Adrenal gland (tissue), 19 donors: ENCODE measurements around the gene FNDC11. TPM values are rescaled to one million over a fixed set of nuclear protein-coding genes. Genes with fewer than 3 reads are reported as not detected.
A peak's percentile ranks its signal among the peaks of the same experiment; 100 is the strongest.

Experiments
- DNase-seq, 7 donors: peaks; one replicate each; pipeline ENCODE4 v3.0.0-alpha.2; 2019 to 2020
- H3K27ac ChIP-seq, 5 donors: fragments of 200-600 bp; sonication (generic) in 4 of 5; 1 replicate in 3 of 5; 2 replicates in 2 of 5; pipeline versions ENCODE4 v1.5.1 to v1.8.0; 2016 to 2020; ENCODE audit warnings: mild to moderate bottlenecking in 1 of 5
- H3K27me3 ChIP-seq: fragments of 200-600 bp; 2 replicates; pipeline ENCODE4 v1.8.0; 2021
- H3K36me3 ChIP-seq, 2 donors: fragments of 200-600 bp; replicated peaks in 1 of 2; 1 replicate in 1 of 2; 2 replicates in 1 of 2; pipeline versions ENCODE4 v1.5.1 to v1.8.0; 2018 to 2022
- H3K4me1 ChIP-seq, 2 donors: fragments of 200-600 bp; replicated peaks in 1 of 2; 1 replicate in 1 of 2; 2 replicates in 1 of 2; pipeline versions ENCODE4 v1.5.1 to v1.8.0; 2018 to 2021
- H3K4me3 ChIP-seq, 4 donors: fragments of 200-600 bp; sonication (generic) in 3 of 4; one replicate each; pipeline ENCODE4 v1.5.1; 2016 to 2018
- H3K9me3 ChIP-seq, 3 donors: fragments of 200-600 bp; sonication (generic) in 1 of 3; replicated peaks in 1 of 3; 1 replicate in 2 of 3; 2 replicates in 1 of 3; pipeline versions ENCODE4 v1.5.1 to v1.8.0; 2016 to 2021
- POLR2A ChIP-seq, 2 donors: fragments of 450-650 bp; IDR thresholded peaks; one replicate each; pipeline ENCODE4 v1.6.1; 2017; ENCODE audit warnings: antibody characterized with exemption in 2 of 2, mild to moderate bottlenecking in 2 of 2, moderate library complexity in 1 of 2
- WGBS, 4 donors: extraction: QIAGEN DNeasy Blood & Tissue Kit in 2 of 4; methylation state at CpG; one replicate each; pipeline versions ENCODE4 v1.1.5 to v1.1.7; 2013 to 2017; 5-methylcytosine and 5-hydroxymethylcytosine counted together
- intact Hi-C, 2 donors: fragments of 100-400 bp; cut with DNase I; formaldehyde crosslinking; loops; one replicate each; pipeline versions ENCODE4 v1.14.1 to v1.15.0; 2022 to 2023
- long read RNA-seq, 10 donors: library from polyadenylated mRNA in 3 of 10; unstranded in 2 of 10; stranded (forward) in 1 of 10; transcript quantifications; one replicate each; pipeline ENCODE4 v2.0.0 and lab custom pipeline, GENCODE V29; 2021 to 2026
- polyA plus RNA-seq, 3 donors: library from polyadenylated mRNA; stranded (reverse); fragments of 200-250 nt in 2 of 3; fragments of 350-450 nt in 1 of 3; fragmentation: Illumina TruSeq in 1 of 3; extraction: RNeasy Lipid Tissue Mini Kit (QIAGEN cat#74804) in 1 of 3; gene quantifications; one replicate each; pipeline ENCODE4 v1.2.3, GENCODE V29; 2013 to 2014
- total RNA-seq, 9 donors: library from RNA; depleted of rRNA in 4 of 9; stranded (reverse); fragments of >200 nt in 4 of 9; fragments of 120-200 nt in 1 of 9; fragmentation: NEBNext Ultra II Directional in 1 of 9; extraction: Animal tissue kit (Norgen Biotek cat#: 25700) in 1 of 9; gene quantifications; one replicate each; pipeline versions ENCODE4 v1.1.0 to v1.2.4, GENCODE V29; 2013 to 2023
- TF ChIP-seq, protein P1 (sequence below), 6 experiments: fragments of 450-650 bp in 4 of 6; fragments of 200-600 bp in 2 of 6; sonication (generic) in 1 of 6; IDR thresholded peaks; 1 replicate in 5 of 6; 2 replicates in 1 of 6; pipeline versions ENCODE4 v1.5.1 to v1.8.0; 2016 to 2021; ENCODE audit warnings: antibody characterized with exemption in 6 of 6, mild to moderate bottlenecking in 2 of 6, moderate library complexity in 1 of 6
- donor health status: healthy with polysubstance abuse.
- donor health status: Bipolar disorder and iron deficiency.
- donor health status: DM: yes; HTN: yes; CAD: no.
- donor health status: DM: no; HTN: no; CAD: no.
- donor health status: DM: no; HTN: no; CAD: no.
- donor health status: DM: yes; HTN: yes; CAD: no.

Gene FNDC11, protein sequence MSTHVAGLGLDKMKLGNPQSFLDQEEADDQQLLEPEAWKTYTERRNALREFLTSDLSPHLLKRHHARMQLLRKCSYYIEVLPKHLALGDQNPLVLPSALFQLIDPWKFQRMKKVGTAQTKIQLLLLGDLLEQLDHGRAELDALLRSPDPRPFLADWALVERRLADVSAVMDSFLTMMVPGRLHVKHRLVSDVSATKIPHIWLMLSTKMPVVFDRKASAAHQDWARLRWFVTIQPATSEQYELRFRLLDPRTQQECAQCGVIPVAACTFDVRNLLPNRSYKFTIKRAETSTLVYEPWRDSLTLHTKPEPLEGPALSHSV
- total RNA-seq (under 1 TPM in 6 of 9 donors, not detected in 3; 0.25 to 0.83 (median 0.43) TPM), polyA plus RNA-seq (under 1 TPM in 2 of 3 donors, not detected in 1; 0.20 to 0.64 TPM)
- long read RNA-seq, donor 1, partial matches to known transcripts, result 0 of 1 reads
- long read RNA-seq, donor 1, other reads (novel, unspliced or antisense), result 0 of 1 reads
- long read RNA-seq, donor 2, result 0 reads
- long read RNA-seq, donor 3, result 0 reads
- long read RNA-seq, donor 4, result 0 reads
- long read RNA-seq, donor 5, result 0 reads
- long read RNA-seq, donor 6, result 0 reads
- long read RNA-seq, donor 7, result 0 reads
- long read RNA-seq, donor 8, result 0 reads
- long read RNA-seq, donor 9, result 0 reads
- long read RNA-seq, donor 10, result 0 reads

DNA sequence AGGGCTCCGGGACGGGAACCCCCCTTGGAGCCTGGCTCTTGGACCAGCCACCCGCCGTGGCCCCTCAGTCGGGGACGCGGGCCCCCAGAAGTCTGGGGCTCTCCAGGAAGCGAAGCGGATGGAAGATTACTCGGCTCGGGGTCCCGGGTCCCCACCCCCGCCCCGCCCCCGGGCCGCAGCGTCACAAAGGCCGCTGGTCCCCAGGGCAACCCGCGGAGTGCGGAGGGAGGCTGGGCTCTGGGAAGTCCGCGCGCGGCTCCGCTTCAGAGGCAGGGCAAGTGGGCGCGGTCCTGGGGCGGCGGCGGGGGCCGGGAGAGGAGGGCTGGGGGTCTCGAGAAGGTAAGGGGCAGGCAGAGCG, at the start of gene FNDC11:
Gene FNDC11 (plus strand): TSS at position 227 of the 358 bp plus-strand sequence. CDS start 1,505 bp downstream, outside the sequence.
- no peaks in the 10 kb centered on the region for H3K27me3 ChIP-seq
- peak in 3 of 7 donors; percentile 37 to 53 (median 41) for DNase-seq
- no peaks in the 10 kb centered on the region for H3K9me3 ChIP-seq
- WGBS, 4 donors, result 0 to 2% (median 2%) methylated on average over 2 to 34 of the region's 34 CpGs; no CpG with 5 or more reads in 1 of the 4 donors
- no peaks in the 10 kb centered on the region for H3K36me3 ChIP-seq
- H3K27ac ChIP-seq, result no peak within 1 kb of the TSS
- intact Hi-C loops, result no loop called here
- TF ChIP-seq POLR2A (IDR thresholded peaks at IDR 0.05), result no peak
- TF ChIP-seq, protein P1, sequence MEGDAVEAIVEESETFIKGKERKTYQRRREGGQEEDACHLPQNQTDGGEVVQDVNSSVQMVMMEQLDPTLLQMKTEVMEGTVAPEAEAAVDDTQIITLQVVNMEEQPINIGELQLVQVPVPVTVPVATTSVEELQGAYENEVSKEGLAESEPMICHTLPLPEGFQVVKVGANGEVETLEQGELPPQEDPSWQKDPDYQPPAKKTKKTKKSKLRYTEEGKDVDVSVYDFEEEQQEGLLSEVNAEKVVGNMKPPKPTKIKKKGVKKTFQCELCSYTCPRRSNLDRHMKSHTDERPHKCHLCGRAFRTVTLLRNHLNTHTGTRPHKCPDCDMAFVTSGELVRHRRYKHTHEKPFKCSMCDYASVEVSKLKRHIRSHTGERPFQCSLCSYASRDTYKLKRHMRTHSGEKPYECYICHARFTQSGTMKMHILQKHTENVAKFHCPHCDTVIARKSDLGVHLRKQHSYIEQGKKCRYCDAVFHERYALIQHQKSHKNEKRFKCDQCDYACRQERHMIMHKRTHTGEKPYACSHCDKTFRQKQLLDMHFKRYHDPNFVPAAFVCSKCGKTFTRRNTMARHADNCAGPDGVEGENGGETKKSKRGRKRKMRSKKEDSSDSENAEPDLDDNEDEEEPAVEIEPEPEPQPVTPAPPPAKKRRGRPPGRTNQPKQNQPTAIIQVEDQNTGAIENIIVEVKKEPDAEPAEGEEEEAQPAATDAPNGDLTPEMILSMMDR (IDR thresholded peaks at IDR 0.05), result no peak
- H3K4me1 ChIP-seq, result peaks cover 0 to 4% of the 10 kb centered on the region in 2 donors
- peak within 1 kb of the TSS in 2 of 4 donors; percentile 48 to 55 for H3K4me3 ChIP-seq

DNA sequence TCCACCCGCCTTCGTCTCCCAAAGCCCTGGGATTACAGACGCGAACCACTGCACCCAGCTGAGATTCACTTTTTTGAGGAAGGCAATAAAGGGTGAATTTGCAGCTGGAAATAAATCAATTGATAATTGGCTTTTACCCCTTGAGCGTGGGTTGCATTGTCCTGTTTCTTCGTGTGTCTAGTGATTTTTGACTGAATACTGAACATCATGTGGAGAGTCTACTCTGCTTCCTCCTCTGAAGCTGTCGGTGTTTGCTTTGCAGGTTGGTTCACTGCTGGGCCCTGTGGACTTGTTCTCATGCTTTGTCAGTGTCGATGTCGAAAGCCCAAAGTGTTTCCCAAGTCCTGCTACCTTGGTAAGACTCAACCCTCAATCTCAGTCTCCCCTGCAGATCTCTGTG, 49.3 kb upstream of the FNDC11 start:
- intact Hi-C loops, result no loop called here
- no peaks in the 10 kb centered on the region for H3K36me3 ChIP-seq
- no peaks in the 10 kb centered on the region for H3K4me1 ChIP-seq
- DNase-seq, result no peak
- H3K4me3 ChIP-seq, result no peak overlapping the region
- H3K27me3 ChIP-seq, result no peaks in the 10 kb centered on the region
- TF ChIP-seq, protein P1 (IDR thresholded peaks at IDR 0.05), result no peak
- no peak for TF ChIP-seq POLR2A (IDR thresholded peaks at IDR 0.05)
- WGBS, 4 donors, result 88 to 95% (median 92%) methylated on average over 9 of the region's 9 CpGs
- no peaks in the 10 kb centered on the region for H3K9me3 ChIP-seq
- H3K27ac ChIP-seq, result no peak overlapping the region

DNA sequence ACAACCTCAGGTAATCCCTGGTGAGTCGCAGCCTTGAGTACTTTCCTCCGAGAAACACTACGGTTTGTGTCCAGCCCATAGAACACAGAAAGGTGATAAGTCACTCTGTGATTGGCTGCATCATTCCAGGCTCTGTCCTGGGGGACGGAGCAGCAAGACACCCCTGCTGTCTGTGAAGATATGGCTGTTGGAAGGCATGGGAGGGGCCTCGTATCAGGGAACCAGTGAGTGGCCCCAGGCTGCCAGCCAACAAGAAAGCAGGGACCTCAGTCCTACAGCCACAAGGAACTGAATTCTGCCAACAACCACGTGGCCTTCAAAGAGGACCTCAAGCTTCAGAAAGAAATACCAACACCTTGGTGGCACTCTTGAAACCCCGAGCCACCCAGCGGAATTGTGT, 48.7 kb upstream of the FNDC11 start:
- no peak for TF ChIP-seq POLR2A (IDR thresholded peaks at IDR 0.05)
- TF ChIP-seq, protein P1 (IDR thresholded peaks at IDR 0.05), result no peak
- no peak for DNase-seq
- intact Hi-C loops, result no loop called here
- H3K9me3 ChIP-seq, result no peaks in the 10 kb centered on the region
- H3K4me1 ChIP-seq, result no peaks in the 10 kb centered on the region
- H3K4me3 ChIP-seq, result no peak overlapping the region
- H3K27me3 ChIP-seq, result no peaks in the 10 kb centered on the region
- H3K36me3 ChIP-seq, result no peaks in the 10 kb centered on the region
- H3K27ac ChIP-seq, result no peak overlapping the region
- WGBS, 4 donors, result 80 to 89% (median 84%) methylated on average over 5 to 8 of the region's 8 CpGs

DNA sequence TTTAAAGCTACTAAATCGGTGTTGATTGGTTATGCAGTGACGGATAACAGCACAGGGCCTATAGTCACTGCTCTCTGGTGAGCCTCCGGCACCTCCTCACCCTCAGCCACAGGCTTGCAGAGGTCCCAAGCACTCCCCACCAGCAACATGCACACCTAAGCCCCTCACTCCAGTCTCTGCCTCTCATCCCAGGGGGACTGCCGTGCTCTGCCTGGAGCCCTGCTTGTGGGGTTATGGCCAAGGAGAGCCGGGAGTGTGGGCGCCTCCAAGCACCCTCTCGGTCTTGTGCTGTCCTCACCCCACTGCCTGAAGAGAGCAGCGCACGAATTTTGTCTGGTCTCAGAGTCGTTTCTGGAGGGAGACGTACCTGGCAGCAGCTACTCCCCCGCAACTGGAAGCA, 48.2 kb upstream of the FNDC11 start:
- DNase-seq, result no peak
- TF ChIP-seq POLR2A (IDR thresholded peaks at IDR 0.05), result no peak
- TF ChIP-seq, protein P1 (IDR thresholded peaks at IDR 0.05), result no peak
- intact Hi-C loops, result no loop called here

More for the DNA sequence above, 48.2 kb upstream of the FNDC11 start:
- no peaks in the 10 kb centered on the region for H3K9me3 ChIP-seq
- no peak overlapping the region for H3K4me3 ChIP-seq
- H3K27ac ChIP-seq, result no peak overlapping the region
- H3K27me3 ChIP-seq, result no peaks in the 10 kb centered on the region
- no peaks in the 10 kb centered on the region for H3K36me3 ChIP-seq
- H3K4me1 ChIP-seq, result no peaks in the 10 kb centered on the region
- 66 to 91% (median 85%) methylated on average over 9 to 12 of the region's 12 CpGs for WGBS, 4 donors
